K562 (cell line): ENCODE results near the gene TLCD1. TPM values are rescaled to one million over a fixed set of nuclear protein-coding genes. Genes with fewer than 3 reads are reported as not detected.

Experiments used
- BDP1 ChIP-seq: IDR thresholded peaks from 3 replicates; pipeline ENCODE4 v1.6.1; 2011; ENCODE audit not compliant: insufficient read length, insufficient read depth
- CAMTA2 ChIP-seq: fragments of 250-450 bp; sonication (Bioruptor Pico); conservative IDR thresholded peaks from 2 replicates; pipeline ENCODE4 v1.5.1; 2022
- ERF ChIP-seq: fragments of 450-650 bp; formaldehyde crosslinking; IDR thresholded peaks from 2 replicates; pipeline ENCODE4 v1.4.0; 2020; ENCODE audit warnings: mild to moderate bottlenecking, mixed read lengths
- KDM1A ChIP-seq, 2 experiments: fragments of 450-650 bp; IDR thresholded peaks; 2 replicates each; pipeline ENCODE4 v1.6.1; 2016; ENCODE audit warnings: mild to moderate bottlenecking in 2 of 2
- L3MBTL2 ChIP-seq: fragments of 450-650 bp; IDR thresholded peaks from 2 replicates; pipeline ENCODE4 v1.6.1; 2016; ENCODE audit warnings: mild to moderate bottlenecking, moderate library complexity
- MEF2A ChIP-seq: IDR thresholded peaks from 2 replicates; pipeline ENCODE4 v1.6.1; 2011; ENCODE audit warnings: low read depth, mild to moderate bottlenecking, low read length, moderate library complexity; ENCODE audit not compliant: control insufficient read depth
- PHF8 ChIP-seq: fragments of 200-600 bp; sonication (generic); IDR thresholded peaks from 2 replicates; pipeline ENCODE4 v1.6.1; 2012; ENCODE audit warnings: mixed run types, mild to moderate bottlenecking, inconsistent platforms, low read length, moderate library complexity, borderline replicate concordance
- PTTG1 ChIP-seq: fragments of 450-650 bp; IDR thresholded peaks from 2 replicates; pipeline ENCODE4 v1.6.1; 2016; ENCODE audit warnings: low read depth, mild to moderate bottlenecking, missing genetic modification characterization, missing compliant biosample characterization
- SMAD1 ChIP-seq: fragments of 150-350 bp; IDR thresholded peaks from 2 replicates; pipeline ENCODE4 v1.6.1; 2014; ENCODE audit warnings: low read length, low read depth; ENCODE audit not compliant: partially characterized antibody
- TAF15 ChIP-seq: fragments of 200-400 bp; formaldehyde crosslinking; IDR thresholded peaks from 2 replicates; pipeline ENCODE4 v1.6.1; 2017; ENCODE audit warnings: mild to moderate bottlenecking, low read depth, low read length, moderate library complexity
- TARDBP ChIP-seq: fragments of 450-650 bp; IDR thresholded peaks from 2 replicates; pipeline ENCODE4 v1.6.1; 2016
- TCF3 ChIP-seq: sonication (generic); formaldehyde crosslinking; IDR thresholded peaks from 2 replicates; pipeline ENCODE4 v1.4.0; 2020; ENCODE audit warnings: mild to moderate bottlenecking, missing genetic modification reagents
- TEAD2 ChIP-seq: fragments of 450-650 bp; IDR thresholded peaks from 2 replicates; pipeline ENCODE4 v1.6.1; 2016; ENCODE audit warnings: missing genetic modification characterization, control low read depth, missing compliant biosample characterization
- ZKSCAN1 ChIP-seq: fragments of 150-350 bp; IDR thresholded peaks from 2 replicates; pipeline ENCODE4 v1.6.1; 2016; ENCODE audit warnings: low read depth, low read length
- ZNF830 ChIP-seq: fragments of 250-450 bp; sonication (Bioruptor Pico); IDR thresholded peaks from 2 replicates; pipeline ENCODE4 v1.5.0; 2021; ENCODE audit warnings: mild to moderate bottlenecking
- polyA plus RNA-seq, 8 experiments: library from polyadenylated mRNA; depleted of rRNA in 4 of 8; stranded (reverse) in 5 of 8; unstranded in 3 of 8; fragments of >200 nt; fragmentation: Nextera tagmentation in 2 of 8; fragmentation: Illumina TruSeq in 1 of 8; extraction: Ambion mirVana in 2 of 8; extraction: Trizol in 1 of 8; gene quantifications; 2 replicates each; pipeline versions ENCODE4 v1.2.1 to v1.2.3, GENCODE V29; 2011 to 2014; ENCODE audit warnings: inconsistent platforms in 1 of 8, missing spikeins in 1 of 8
- total RNA-seq, 7 experiments: library from RNA; depleted of rRNA in 6 of 7; stranded (reverse); fragments of >200 nt in 6 of 7; fragmentation: Illumina TruSeq in 2 of 7; extraction: Trizol in 2 of 7; gene quantifications; 2 replicates each; pipeline versions ENCODE4 v1.2.1 to v1.2.3, GENCODE V29; 2011 to 2021; ENCODE audit warnings: low replicate concordance in 1 of 7
- TF ChIP-seq, protein P1 (sequence below): fragments of 250-450 bp; sonication (Bioruptor Pico); IDR thresholded peaks from 2 replicates; pipeline ENCODE4 v1.8.0; 2021; ENCODE audit warnings: mild to moderate bottlenecking, moderate library complexity
- TF ChIP-seq, protein P2 (sequence below): sonication (generic); formaldehyde crosslinking; IDR thresholded peaks from 2 replicates; pipeline ENCODE4 v1.8.0; 2022; ENCODE audit warnings: missing genetic modification reagents, mild to moderate bottlenecking, moderate library complexity, borderline replicate concordance
- TF ChIP-seq, protein P3 (sequence below): fragments of 250-450 bp; sonication (Bioruptor Pico); IDR thresholded peaks from 2 replicates; pipeline ENCODE4 v1.5.0; 2020; ENCODE audit warnings: mild to moderate bottlenecking, borderline replicate concordance
- TF ChIP-seq, protein P4 (sequence below): sonication (generic); IDR thresholded peaks from 2 replicates; pipeline ENCODE4 v1.6.1; 2016
- TF ChIP-seq, protein P5 (sequence below): sonication (generic); formaldehyde crosslinking; IDR thresholded peaks from 2 replicates; pipeline ENCODE4 v1.8.0; 2022; ENCODE audit warnings: mild to moderate bottlenecking, missing genetic modification reagents
- TF ChIP-seq, protein P6 (sequence below), 2 experiments: fragments of 200-800 bp in 1 of 2; sonication (Bioruptor generic) in 1 of 2; sonication (generic) in 1 of 2; formaldehyde crosslinking in 1 of 2; IDR thresholded peaks in 1 of 2; conservative IDR thresholded peaks in 1 of 2; 2 replicates each; pipeline versions ENCODE4 v1.5.0 to v1.6.1; 2016 to 2020; ENCODE audit warnings: missing compliant biosample characterization in 1 of 2, missing genetic modification characterization in 1 of 2, missing genetic modification reagents in 1 of 2

The TLCD1 gene
- total and polyA plus RNA-seq, 9 of the 15 experiments (the other 6 are each of a cell fraction or from before 2014, with no cell fraction given) = 6.8 to 37.7 (median 21.7) TPM

DNA sequence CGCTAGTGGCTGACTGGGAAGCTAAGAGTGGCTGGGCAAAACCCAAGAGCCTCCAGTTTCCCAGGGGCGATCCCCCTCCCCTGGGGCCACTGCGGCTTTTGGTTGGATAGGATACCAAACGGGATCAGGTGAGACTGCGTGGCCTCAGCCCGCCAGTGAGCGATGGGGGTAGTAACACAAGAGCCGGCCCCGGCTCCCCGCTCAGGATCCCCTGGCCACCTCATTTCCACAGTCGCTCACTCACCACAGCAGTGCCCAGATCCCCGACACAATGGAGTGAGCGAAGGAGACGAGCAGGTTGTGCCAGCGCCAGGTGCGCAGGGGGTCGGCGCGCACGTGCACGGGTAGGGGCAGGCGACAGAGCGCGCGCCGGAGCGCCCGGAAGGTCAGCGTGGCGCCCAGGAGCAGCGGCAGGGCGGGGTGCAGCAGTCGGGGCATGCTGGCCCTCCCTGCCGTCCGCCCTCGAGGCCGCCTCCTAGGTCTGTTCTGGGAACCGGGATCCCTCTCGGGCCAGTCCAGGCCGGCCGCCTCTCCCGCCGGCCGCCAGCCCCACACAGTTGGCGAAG is 290 bp downstream of the TLCD1 start (continued):
- TF ChIP-seq PTTG1 (tag) (no peak), ERF (peak; percentile 96), TAF15 (peak; percentile 90), CAMTA2 (CRISPR knock-in tag) (no peak), TEAD2 (tag) (no peak), TCF3 (CRISPR knock-in tag) (peak; percentile 14; the same call in 1 of the 2 replicates), TARDBP (peak; percentile 21; the same call in 1 of the 2 replicates), BDP1 (no peak), SMAD1 (peak; percentile 47), MEF2A (no peak), KDM1A (IDR thresholded peaks at IDR 0.05) (no peak), ZNF830 (CRISPR knock-in tag) (0 out of 2 replicates have a peak, but pooled peaks have one; percentile 38), ZKSCAN1 (no peak), L3MBTL2 (peak; percentile 95), PHF8 (peak; percentile 91)
- TF ChIP-seq, protein P1, sequence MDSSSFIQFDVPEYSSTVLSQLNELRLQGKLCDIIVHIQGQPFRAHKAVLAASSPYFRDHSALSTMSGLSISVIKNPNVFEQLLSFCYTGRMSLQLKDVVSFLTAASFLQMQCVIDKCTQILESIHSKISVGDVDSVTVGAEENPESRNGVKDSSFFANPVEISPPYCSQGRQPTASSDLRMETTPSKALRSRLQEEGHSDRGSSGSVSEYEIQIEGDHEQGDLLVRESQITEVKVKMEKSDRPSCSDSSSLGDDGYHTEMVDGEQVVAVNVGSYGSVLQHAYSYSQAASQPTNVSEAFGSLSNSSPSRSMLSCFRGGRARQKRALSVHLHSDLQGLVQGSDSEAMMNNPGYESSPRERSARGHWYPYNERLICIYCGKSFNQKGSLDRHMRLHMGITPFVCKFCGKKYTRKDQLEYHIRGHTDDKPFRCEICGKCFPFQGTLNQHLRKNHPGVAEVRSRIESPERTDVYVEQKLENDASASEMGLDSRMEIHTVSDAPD (CRISPR knock-in tag) = no peak
- TF ChIP-seq, protein P2, sequence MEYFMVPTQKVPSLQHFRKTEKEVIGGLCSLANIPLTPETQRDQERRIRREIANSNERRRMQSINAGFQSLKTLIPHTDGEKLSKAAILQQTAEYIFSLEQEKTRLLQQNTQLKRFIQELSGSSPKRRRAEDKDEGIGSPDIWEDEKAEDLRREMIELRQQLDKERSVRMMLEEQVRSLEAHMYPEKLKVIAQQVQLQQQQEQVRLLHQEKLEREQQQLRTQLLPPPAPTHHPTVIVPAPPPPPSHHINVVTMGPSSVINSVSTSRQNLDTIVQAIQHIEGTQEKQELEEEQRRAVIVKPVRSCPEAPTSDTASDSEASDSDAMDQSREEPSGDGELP (CRISPR knock-in tag) = peak; percentile 68
- TF ChIP-seq, protein P3, sequence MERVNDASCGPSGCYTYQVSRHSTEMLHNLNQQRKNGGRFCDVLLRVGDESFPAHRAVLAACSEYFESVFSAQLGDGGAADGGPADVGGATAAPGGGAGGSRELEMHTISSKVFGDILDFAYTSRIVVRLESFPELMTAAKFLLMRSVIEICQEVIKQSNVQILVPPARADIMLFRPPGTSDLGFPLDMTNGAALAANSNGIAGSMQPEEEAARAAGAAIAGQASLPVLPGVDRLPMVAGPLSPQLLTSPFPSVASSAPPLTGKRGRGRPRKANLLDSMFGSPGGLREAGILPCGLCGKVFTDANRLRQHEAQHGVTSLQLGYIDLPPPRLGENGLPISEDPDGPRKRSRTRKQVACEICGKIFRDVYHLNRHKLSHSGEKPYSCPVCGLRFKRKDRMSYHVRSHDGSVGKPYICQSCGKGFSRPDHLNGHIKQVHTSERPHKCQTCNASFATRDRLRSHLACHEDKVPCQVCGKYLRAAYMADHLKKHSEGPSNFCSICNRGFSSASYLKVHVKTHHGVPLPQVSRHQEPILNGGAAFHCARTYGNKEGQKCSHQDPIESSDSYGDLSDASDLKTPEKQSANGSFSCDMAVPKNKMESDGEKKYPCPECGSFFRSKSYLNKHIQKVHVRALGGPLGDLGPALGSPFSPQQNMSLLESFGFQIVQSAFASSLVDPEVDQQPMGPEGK = peak; percentile 10; the same call in 1 of the 2 replicates
- TF ChIP-seq, protein P4, sequence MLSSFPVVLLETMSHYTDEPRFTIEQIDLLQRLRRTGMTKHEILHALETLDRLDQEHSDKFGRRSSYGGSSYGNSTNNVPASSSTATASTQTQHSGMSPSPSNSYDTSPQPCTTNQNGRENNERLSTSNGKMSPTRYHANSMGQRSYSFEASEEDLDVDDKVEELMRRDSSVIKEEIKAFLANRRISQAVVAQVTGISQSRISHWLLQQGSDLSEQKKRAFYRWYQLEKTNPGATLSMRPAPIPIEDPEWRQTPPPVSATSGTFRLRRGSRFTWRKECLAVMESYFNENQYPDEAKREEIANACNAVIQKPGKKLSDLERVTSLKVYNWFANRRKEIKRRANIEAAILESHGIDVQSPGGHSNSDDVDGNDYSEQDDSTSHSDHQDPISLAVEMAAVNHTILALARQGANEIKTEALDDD = no peak
- TF ChIP-seq, protein P5, sequence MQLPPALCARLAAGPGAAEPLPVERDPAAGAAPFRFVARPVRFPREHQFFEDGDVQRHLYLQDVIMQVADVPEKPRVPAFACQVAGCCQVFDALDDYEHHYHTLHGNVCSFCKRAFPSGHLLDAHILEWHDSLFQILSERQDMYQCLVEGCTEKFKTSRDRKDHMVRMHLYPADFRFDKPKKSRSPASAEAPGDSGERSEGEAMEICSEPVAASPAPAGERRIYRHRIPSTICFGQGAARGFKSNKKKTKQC (CRISPR knock-in tag) = no peak
- TF ChIP-seq, protein P6, sequence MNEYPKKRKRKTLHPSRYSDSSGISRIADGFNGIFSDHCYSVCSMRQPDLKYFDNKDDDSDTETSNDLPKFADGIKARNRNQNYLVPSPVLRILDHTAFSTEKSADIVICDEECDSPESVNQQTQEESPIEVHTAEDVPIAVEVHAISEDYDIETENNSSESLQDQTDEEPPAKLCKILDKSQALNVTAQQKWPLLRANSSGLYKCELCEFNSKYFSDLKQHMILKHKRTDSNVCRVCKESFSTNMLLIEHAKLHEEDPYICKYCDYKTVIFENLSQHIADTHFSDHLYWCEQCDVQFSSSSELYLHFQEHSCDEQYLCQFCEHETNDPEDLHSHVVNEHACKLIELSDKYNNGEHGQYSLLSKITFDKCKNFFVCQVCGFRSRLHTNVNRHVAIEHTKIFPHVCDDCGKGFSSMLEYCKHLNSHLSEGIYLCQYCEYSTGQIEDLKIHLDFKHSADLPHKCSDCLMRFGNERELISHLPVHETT (CRISPR knock-in tag; conservative IDR thresholded peaks at IDR 0.05 in 1 of 2, IDR thresholded peaks at IDR 0.05 in 1 of 2) = peak in 1 of 2 experiments; percentile 60; a peak in 1 of 4 replicates
